GM06990 (cell line): ENCODE measurements around the gene ADAMTSL5.
"Not testable (repeated sequence)": the region's sequence is repeated elsewhere in the genome, so short reads cannot be mapped to it uniquely, and the experiment has no call there.

Experiments
- DNase-seq: peaks from one replicate; pipeline ENCODE4 v3.0.0-alpha.2; 2011; ENCODE audit not compliant: insufficient read length; ENCODE audit errors: extremely low read depth
- H3K27me3 ChIP-seq: replicated peaks from 2 replicates; pipeline ENCODE4 v1.6.0; 2011; ENCODE audit warnings: low read length; ENCODE audit not compliant: control insufficient read depth, insufficient read depth
- H3K36me3 ChIP-seq: 2 replicates; pipeline ENCODE4 v1.5.1; 2011; ENCODE audit warnings: low read length; ENCODE audit not compliant: control insufficient read depth, insufficient read depth
- H3K4me3 ChIP-seq: replicated peaks from 2 replicates; pipeline ENCODE4 v1.5.1; 2011; ENCODE audit warnings: low read depth, mild to moderate bottlenecking, control low read depth, low read length
- CTCF ChIP-seq: IDR thresholded peaks from 2 replicates; pipeline ENCODE4 v1.5.1; 2011; ENCODE audit warnings: low read length, control low read depth, mild to moderate bottlenecking, inconsistent platforms; ENCODE audit not compliant: insufficient read depth, poor library complexity, severe bottlenecking

ADAMTSL5 gene

GRCh38 chr19:1502433-1503088 lies 10.3 kb downstream of the ADAMTSL5 start:
- DNase-seq = no peak
- Histone ChIP-seq H3K36me3 (no peaks in the 10 kb centered on the region), H3K4me3 (no peak overlapping the region), H3K27me3 (no peaks in the 10 kb centered on the region; the same call in 1 of the 2 replicates)
- TF ChIP-seq CTCF = no peak

- Histone ChIP-seq H3K4me3 (no peak overlapping the region), H3K27me3 (no peaks in the 10 kb centered on the region; the same call in 1 of the 2 replicates), H3K36me3 (no peaks in the 10 kb centered on the region)
- no peak for DNase-seq
- TF ChIP-seq CTCF = no peak
These were observed 11.6 kb downstream of the ADAMTSL5 start for GRCh38 chr19:1501200-1501595.

- H3K4me3 ChIP-seq, H3K27me3 ChIP-seq, DNase-seq, H3K36me3 ChIP-seq: not testable (repeated sequence)
These were observed 13.6 kb downstream of the ADAMTSL5 start for GRCh38 chr19:1499231-1499630.

GRCh38 chr19:1497578-1498235 lies 15.1 kb downstream of the ADAMTSL5 start:
- TF ChIP-seq CTCF = no peak
- no peak for DNase-seq
- H3K27me3 ChIP-seq = no peaks in the 10 kb centered on the region; the same call in 1 of the 2 replicates
- H3K36me3 ChIP-seq = no peaks in the 10 kb centered on the region
- no peak overlapping the region for H3K4me3 ChIP-seq

GRCh38 chr19:1496714-1497577 lies 15.9 kb downstream of the ADAMTSL5 start:
- Histone ChIP-seq H3K36me3 (no peaks in the 10 kb centered on the region), H3K27me3 (no peaks in the 10 kb centered on the region; the same call in 1 of the 2 replicates), H3K4me3 (no peak overlapping the region)
- no peak for TF ChIP-seq CTCF
- no peak for DNase-seq
